Measurements from ENCODE around the gene BRD7.

BRD7 gene

DNA sequence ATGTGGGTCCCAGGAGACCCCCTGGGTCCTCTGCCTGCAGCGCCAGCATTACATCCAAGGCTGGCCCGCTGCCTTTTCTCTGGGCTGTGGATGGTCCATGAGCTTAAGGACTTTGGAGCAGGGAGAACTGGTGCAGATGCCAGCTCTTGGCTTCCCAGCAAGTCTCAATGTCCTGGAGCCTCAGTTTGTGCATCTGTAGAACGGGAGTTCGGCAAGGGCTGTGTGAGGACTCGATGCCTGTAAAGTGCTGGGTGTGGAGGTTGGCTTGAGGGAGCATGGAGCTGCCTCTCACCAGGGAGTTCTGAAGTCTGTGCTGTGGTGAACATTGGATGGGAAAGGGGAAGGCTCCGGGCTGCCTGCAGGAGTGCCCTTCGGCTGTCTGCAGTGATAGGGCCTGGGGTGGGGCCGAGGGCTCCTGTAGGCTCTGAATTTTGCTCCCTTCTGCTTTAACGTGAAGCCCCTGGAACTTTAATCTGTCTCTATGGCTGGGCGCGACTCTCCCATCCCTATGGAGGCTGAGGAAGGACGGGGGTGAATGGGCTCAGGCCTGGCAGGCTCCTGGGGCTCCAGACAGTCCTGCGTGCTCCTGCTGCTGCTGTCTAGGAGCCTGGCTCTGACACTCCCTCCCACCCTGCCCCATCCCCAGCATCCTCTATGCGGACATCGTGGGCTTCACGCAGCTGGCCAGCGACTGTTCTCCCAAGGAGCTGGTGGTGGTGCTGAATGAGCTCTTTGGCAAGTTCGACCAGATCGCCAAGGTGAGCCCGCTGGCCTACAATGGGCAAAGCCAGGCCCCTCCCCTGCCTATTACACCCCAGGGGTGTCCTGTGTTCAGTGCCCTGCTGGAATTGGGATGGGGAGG lies 74.6 kb downstream of the BRD7 start:
- no peak for TF ChIP-seq ZNF274 (IDR thresholded peaks at IDR 0.05; ENCODE audit: low read depth, low read length)
- H3K4me3 ChIP-seq (ENCODE audit: low read length): no peak overlapping the region

DNA sequence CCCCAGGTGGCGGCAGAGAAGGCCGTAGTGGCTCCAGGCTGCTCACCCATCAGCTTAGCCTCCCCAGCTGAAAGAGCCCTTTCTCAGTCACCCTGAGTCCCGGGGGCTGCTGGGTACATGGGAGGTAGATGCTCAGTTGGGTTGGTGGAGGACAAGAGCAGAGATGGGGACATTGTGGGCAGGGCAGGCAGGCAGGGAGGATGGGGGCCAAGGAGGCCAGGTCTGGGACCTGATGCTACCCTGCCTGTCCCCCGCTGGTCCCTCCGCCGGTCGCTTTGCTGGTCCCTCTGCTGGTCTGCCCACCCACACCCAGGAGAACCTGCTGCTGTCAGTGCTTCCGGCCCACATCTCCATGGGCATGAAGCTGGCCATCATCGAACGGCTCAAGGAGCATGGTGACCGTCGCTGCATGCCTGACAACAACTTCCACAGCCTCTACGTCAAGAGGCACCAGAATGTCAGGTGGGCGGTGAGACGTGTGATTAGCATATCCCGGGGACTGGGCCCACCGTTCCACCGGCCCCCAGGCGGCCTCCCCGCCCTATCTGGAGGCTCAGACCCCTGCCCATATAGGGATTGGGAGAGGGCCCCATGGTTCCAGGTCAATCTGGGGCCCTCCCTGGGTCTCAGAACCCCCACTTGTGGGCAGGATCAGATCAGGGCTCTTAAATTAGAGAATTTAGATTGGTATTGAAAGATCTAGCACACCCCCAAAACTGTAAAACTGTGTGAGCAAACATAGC lies 75.6 kb downstream of the BRD7 start:
- TF ChIP-seq ZNF274 (IDR thresholded peaks at IDR 0.05; ENCODE audit: low read depth, low read length): no peak

DNA sequence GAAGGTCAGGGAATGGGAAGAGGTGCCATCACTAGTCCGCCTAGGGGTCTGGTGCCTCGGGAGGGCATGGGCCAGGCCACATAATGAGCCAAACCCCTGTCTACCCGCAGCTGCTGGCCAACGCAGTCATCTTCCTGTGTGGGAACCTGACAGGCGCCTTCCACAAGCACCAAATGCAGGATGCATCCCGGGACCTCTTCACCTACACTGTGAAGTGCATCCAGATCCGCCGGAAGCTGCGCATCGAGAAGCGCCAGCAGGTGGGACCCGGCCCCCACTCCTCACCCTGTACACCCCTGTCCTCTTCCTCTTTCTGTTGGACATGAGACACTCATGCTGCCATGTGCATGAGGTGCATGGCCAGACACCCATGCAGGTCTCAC lies 76.2 kb downstream of the BRD7 start:
- no peak overlapping the region for H3K4me3 ChIP-seq (ENCODE audit: low read length)
- no peak for TF ChIP-seq ZNF274 (IDR thresholded peaks at IDR 0.05; ENCODE audit: low read depth, low read length)

More for the DNA sequence above, 75.6 kb downstream of the BRD7 start:
- H3K4me3 ChIP-seq (ENCODE audit: low read length): no peak overlapping the region

DNA sequence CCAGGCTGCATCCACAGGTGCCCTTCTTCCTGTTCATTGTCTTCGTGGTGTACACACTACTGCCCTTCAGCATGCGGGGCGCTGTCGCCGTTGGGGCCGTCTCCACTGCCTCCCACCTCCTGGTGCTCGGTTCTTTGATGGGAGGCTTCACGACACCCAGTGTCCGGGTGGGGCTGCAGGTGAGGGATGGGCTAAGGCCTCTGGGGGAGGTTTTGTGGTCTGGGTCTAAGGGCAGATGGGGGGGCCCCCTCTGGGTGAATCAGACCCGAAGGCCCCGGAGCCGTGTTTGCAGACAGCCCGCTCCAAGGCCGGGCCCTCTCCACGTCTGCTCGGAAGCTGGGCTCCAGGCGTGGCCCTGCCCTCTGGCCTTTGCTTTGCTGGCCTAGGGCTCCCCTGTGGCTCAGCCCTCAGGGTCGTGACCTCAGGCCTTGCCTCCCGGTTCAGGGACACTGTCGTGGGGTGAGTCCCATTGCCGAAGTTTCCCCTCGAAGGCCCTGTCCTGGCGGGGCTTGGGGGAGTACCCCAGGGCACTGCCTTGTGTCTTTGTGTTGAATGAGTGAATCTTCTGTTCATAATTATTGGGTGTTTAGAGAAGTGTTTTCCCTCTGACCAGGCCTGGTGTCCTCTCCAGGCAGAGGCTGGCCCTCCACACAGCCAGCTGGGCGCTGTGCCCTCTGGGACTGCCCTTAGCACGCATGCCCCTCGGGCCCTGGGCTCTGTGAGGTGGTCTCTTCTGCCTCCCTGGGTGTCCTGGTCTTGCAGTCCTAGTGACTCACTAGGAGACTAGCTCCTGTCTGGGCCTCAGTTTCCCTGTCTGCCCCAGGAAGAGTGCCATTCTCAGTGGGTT lies 76.8 kb downstream of the BRD7 start:
- H3K4me3 ChIP-seq (ENCODE audit: low read length): no peak overlapping the region
- TF ChIP-seq ZNF274 (IDR thresholded peaks at IDR 0.05; ENCODE audit: low read depth, low read length): no peak

DNA sequence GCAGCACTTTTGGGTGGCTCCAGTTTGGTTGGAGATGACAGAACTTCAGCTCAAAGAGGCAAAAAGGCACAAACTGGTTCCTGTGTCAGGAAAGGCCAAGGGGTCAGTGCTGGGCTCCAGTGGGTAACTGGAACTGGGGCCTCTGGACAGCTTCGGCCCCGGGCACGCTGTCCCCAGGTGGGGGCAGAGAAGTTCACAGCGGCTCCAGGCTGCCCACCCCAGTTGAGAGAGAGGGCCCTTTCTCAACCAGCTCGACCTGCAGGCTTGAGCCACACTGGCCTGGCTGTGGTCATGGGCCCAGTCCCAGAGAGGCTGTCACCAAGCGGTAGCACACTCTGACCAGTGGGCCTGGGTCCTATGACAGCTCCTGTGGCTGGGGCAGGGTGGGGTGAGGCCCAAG lies 77.9 kb downstream of the BRD7 start:
- no peak overlapping the region for H3K4me3 ChIP-seq (ENCODE audit: low read length)
- TF ChIP-seq ZNF274 (IDR thresholded peaks at IDR 0.05; ENCODE audit: low read depth, low read length): no peak

DNA sequence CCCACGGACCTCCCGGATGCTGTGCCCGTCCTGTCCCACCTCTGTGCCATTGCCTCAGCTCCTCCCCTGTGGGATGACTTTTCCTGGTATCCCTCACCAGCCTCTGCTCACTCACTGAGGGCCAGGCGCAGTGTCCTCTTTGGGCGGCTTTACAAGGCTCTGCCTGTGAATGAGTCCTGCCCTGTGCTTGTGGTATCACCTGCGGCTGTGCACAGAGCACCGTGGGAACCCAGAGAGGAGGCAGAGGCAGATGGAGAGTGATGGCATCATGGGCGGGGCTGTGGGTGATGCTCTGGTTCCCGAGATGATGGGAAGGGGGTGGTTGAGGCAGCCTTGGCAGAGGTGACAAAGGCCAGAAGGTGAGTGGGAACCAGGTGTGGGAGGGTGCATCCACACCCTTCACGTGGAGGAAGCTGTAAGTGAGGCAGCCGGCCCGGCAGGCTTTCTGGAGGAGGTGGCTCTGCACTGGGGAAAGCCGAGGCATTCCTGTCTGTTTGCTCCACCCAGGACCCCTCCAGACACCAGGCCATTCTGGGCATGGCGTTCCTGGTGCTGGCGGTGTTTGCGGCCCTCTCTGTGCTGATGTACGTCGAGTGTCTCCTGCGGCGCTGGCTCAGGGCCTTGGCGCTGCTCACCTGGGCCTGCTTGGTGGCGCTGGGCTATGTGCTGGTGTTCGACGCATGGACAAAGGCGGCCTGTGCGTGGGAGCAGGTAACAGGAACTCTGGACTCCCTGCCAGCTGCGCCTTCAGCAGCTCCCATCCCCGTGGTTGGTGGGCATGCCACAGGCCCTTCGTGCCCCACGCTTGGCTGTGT lies 78.6 kb downstream of the BRD7 start:
- TF ChIP-seq ZNF274 (IDR thresholded peaks at IDR 0.05; ENCODE audit: low read depth, low read length): no peak
- no peak overlapping the region for H3K4me3 ChIP-seq (ENCODE audit: low read length)

DNA sequence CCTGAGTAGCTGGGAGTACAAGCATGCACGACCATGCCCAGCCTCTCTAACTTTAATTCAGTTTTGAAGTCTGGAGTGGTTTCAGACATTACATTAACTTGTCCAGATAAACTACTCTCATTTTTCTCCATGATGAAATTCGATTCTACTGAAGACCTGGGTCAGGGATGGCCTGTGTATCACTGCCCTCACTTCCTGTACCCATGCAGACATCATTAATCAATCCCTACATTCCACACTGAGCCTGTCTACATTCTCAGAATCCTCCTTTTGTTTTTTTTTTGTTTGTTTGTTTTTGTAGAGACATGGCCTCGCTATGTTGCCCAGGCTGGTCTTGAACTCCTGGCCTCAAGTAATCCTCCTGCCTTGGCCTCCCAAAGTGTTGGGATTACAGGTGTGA lies 79.9 kb downstream of the BRD7 start:
- H3K4me3 ChIP-seq (ENCODE audit: low read length): no peak overlapping the region
- TF ChIP-seq ZNF274 (IDR thresholded peaks at IDR 0.05; ENCODE audit: low read depth, low read length): no peak

DNA sequence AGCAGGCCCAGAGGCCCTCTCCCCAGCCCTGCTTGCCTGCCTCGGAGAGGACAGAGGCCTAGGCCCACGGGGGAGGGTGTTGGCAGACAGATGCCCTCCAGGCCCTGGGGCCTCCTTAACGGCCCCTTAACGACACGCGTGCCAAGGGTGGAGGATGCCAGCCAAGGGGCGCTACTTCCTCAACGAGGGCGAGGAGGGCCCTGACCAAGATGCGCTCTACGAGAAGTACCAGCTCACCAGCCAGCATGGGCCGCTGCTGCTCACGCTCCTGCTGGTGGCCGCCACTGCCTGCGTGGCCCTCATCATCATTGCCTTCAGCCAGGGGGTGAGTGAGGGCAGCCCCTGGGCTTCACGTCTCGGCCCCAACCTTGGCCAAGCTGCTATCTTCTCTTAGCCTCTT lies 80.8 kb downstream of the BRD7 start:
- TF ChIP-seq ZNF274 (IDR thresholded peaks at IDR 0.05; ENCODE audit: low read depth, low read length): no peak
- H3K4me3 ChIP-seq (ENCODE audit: low read length): no peak overlapping the region

DNA sequence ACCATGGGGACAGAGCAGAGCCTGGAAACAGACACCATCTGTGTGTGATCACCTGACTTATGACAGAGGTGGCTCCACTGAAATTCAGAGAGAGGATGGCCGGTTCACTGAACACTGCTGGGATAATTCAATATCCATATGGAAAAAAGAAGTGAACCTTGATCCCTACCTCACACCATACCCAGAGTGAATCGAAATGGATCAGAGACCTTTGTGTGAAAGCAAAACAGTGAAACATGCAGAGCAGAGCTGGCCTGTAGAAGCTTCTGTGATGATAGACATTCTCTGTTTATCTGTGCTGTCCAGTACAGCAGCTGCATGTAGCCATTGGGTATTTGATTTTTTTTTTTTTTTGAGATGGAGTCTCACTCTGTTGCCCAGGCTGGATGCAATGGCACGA lies 82.1 kb downstream of the BRD7 start:
- no peak for TF ChIP-seq ZNF274 (IDR thresholded peaks at IDR 0.05; ENCODE audit: low read depth, low read length)
- no peak overlapping the region for H3K4me3 ChIP-seq (ENCODE audit: low read length)

DNA sequence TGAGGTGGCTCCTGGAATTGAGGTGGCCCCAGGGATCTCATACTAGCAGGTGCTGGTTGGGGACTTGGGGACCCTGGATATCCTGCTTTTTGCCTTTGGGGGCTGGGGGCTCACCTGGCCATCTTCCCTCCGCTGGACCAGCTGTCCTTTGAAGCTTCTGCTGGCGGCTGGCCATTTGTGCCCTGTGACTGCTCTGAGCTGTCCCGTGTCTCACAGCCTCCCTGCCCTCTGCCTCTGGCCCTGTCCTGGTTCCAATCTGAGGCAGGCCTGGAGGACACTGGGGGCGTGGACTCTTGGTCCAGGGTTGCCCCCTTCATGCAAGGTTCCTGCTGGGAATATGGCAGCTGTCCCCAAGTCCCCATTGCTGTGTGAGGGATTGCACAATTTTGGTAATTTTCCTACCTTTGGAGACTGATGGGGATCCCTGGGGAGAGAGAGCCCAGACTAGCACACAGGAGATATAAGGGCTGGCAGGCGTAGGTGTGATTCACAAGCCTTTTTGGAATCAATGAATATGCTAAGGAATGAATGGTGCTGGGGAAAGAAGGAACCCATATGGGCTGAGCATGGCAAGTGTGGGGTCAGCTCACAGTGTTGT lies 83.3 kb downstream of the BRD7 start:
- no peak overlapping the region for H3K4me3 ChIP-seq (ENCODE audit: low read length)
- TF ChIP-seq ZNF274 (IDR thresholded peaks at IDR 0.05; ENCODE audit: low read depth, low read length): no peak

DNA sequence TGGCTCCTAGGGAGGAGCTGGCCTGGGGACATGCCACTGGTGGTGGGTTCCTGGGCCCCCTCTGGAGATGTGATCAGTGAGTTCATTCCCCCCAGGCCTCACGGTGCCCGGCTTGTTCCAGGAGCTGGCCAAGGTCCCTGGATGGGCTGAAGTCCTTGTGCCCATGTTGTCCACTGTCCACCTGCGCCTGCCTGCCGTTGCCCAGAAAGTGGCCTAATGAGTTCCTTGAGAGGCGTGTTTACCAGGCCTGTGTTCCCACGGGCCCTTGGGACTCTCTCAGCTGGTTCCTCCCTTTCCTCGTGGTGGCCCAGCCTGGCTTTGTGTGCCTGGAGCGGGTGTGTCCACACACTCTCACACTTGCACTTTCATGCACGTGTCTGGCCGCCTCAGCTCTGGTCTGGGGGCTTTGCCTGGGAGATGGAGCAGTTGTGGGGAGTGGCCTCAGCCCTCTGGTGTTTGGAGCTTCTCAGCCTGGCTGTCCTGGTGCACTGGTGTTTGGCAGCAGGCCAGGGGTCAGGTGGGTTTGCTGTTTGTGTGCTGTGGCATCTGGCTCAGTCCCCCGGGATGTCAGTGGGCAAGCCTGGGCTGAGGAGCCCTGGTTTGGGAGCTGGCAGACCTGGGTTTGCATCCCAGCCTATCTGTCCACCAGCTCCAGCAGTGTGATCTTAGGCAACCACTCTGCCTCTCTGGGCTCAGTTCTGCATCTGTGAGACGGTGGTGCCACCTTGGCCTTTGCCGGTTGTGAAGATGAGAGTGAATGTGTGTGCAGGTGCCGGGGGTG lies 84.5 kb downstream of the BRD7 start:
- no peak for TF ChIP-seq ZNF274 (IDR thresholded peaks at IDR 0.05; ENCODE audit: low read depth, low read length)
- H3K4me3 ChIP-seq (ENCODE audit: low read length): no peak overlapping the region

DNA sequence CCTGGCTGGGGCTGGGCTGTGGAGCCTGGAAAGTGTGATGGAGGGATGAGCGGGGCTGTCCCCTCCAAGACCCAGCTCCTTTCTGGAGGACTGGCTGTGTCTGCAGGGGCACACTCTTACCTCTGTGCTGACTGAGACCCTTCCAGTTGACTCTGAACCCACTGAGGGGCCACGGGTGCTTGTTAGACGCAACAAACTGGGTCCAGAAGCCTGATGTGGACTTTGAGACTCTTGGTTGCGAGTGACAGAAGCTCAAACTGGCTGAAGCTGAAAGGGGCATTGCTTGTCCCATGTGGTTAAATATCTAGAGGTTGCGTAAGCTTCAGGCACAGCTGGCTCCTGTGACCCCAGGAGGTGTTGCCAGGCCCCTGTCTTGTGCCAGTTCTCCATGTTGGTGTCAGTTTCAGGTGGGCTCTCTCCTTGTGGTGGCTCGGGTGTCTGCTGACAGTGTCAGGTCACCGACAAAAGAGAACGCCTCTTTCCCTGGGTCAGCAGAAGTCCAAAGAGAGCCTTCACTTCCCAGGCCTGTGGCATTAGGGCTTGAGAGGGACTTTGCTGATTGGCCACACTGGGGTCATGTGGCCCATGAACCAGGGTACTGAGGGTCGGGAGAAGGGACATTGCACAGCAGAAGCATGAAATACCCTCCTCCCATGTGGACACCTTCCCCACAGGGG lies 85.7 kb downstream of the BRD7 start:
- no peak overlapping the region for H3K4me3 ChIP-seq (ENCODE audit: low read length)
- TF ChIP-seq ZNF274 (IDR thresholded peaks at IDR 0.05; ENCODE audit: low read depth, low read length): no peak
